H9 (cell line): Measurements from ENCODE around the gene C1QTNF3. TPM values are rescaled to one million over a fixed set of nuclear protein-coding genes. Genes with fewer than 3 reads are reported as not detected.

Experiments
- DNase-seq: peaks from one replicate; pipeline ENCODE4 v3.0.0-alpha.2; 2017
- H2AFZ ChIP-seq: one replicate; pipeline ENCODE4 v1.6.1; 2013; ENCODE audit warnings: mild to moderate bottlenecking, low read length, control low read depth, moderate library complexity
- H2AK5ac ChIP-seq: 2 replicates; pipeline ENCODE4 v1.6.1; 2013; ENCODE audit warnings: low read length, control low read depth, mixed read lengths; ENCODE audit not compliant: insufficient read length
- H2BK120ac ChIP-seq: one replicate; pipeline ENCODE4 v1.6.1; 2013; ENCODE audit warnings: low read depth, mild to moderate bottlenecking, low read length, control low read depth, inconsistent platforms; ENCODE audit not compliant: poor library complexity, severe bottlenecking
- H2BK12ac ChIP-seq: 2 replicates; pipeline ENCODE4 v1.6.1; 2013; ENCODE audit warnings: low read length, control low read depth, mixed read lengths, low read depth; ENCODE audit not compliant: insufficient read length
- H2BK15ac ChIP-seq: 2 replicates; pipeline ENCODE4 v1.6.1; 2013; ENCODE audit warnings: low read depth, low read length, control low read depth
- H2BK20ac ChIP-seq: one replicate; pipeline ENCODE4 v1.6.1; 2013; ENCODE audit warnings: low read depth, mild to moderate bottlenecking, low read length, control low read depth, inconsistent platforms; ENCODE audit not compliant: poor library complexity, severe bottlenecking
- H2BK5ac ChIP-seq: 2 replicates; pipeline ENCODE4 v1.6.1; 2013; ENCODE audit warnings: low read length, control low read depth, mixed read lengths; ENCODE audit not compliant: insufficient read length
- H3K14ac ChIP-seq: 2 replicates; pipeline ENCODE4 v1.6.1; 2013; ENCODE audit warnings: low read length, control low read depth; ENCODE audit not compliant: insufficient read depth
- H3K18ac ChIP-seq: 2 replicates; pipeline ENCODE4 v1.6.1; 2013; ENCODE audit warnings: low read depth, mild to moderate bottlenecking, mixed read lengths, low read length, control low read depth; ENCODE audit not compliant: insufficient read length
- H3K23ac ChIP-seq: 2 replicates; pipeline ENCODE4 v1.6.1; 2013; ENCODE audit warnings: low read length, control low read depth, mixed read lengths, low read depth; ENCODE audit not compliant: insufficient read length
- H3K23me2 ChIP-seq: 2 replicates; pipeline ENCODE4 v1.6.1; 2013; ENCODE audit warnings: low read depth, mild to moderate bottlenecking, mixed read lengths, low read length, control low read depth; ENCODE audit not compliant: insufficient read length, poor library complexity, severe bottlenecking
- H3K27ac ChIP-seq: 2 replicates; pipeline ENCODE4 v1.5.1; 2013; ENCODE audit warnings: low read length, control low read depth, mixed read lengths, low read depth; ENCODE audit not compliant: insufficient read length
- H3K27me3 ChIP-seq: 2 replicates; pipeline ENCODE4 v1.6.1; 2013; ENCODE audit warnings: low read length, control low read depth, inconsistent platforms; ENCODE audit not compliant: insufficient read depth
- H3K4ac ChIP-seq: 2 replicates; pipeline ENCODE4 v1.6.1; 2013; ENCODE audit warnings: low read depth, mild to moderate bottlenecking, control low read depth, inconsistent platforms, low read length, moderate library complexity
- H3K4me1 ChIP-seq: 2 replicates; pipeline ENCODE4 v1.6.1; 2013; ENCODE audit warnings: low read length, control low read depth, inconsistent platforms; ENCODE audit not compliant: insufficient read depth
- H3K4me2 ChIP-seq: 2 replicates; pipeline ENCODE4 v1.6.1; 2013; ENCODE audit warnings: low read length, control low read depth, mixed read lengths; ENCODE audit not compliant: insufficient read length, insufficient read depth
- H3K56ac ChIP-seq: 2 replicates; pipeline ENCODE4 v1.6.1; 2013; ENCODE audit warnings: low read depth, mild to moderate bottlenecking, mixed read lengths, low read length, control low read depth; ENCODE audit not compliant: insufficient read length
- H3K79me1 ChIP-seq: 2 replicates; pipeline ENCODE4 v1.6.1; 2013; ENCODE audit warnings: low read depth, mild to moderate bottlenecking, moderate library complexity, low read length, control low read depth, inconsistent platforms; ENCODE audit not compliant: insufficient read depth, poor library complexity, severe bottlenecking
- H3K79me2 ChIP-seq: 2 replicates; pipeline ENCODE4 v1.6.1; 2013; ENCODE audit warnings: low read length, control low read depth, inconsistent platforms; ENCODE audit not compliant: insufficient read depth
- H3K9ac ChIP-seq: 2 replicates; pipeline ENCODE4 v1.6.1; 2013; ENCODE audit warnings: low read length, control low read depth, mixed read lengths; ENCODE audit not compliant: insufficient read length; ENCODE audit errors: extremely low read depth
- H3K9me3 ChIP-seq: one replicate; pipeline ENCODE4 v1.6.1; 2013; ENCODE audit warnings: low read depth, low read length, inconsistent platforms; ENCODE audit not compliant: control insufficient read depth
- H3T11ph ChIP-seq: one replicate; pipeline ENCODE4 v1.6.1; 2013; ENCODE audit warnings: mild to moderate bottlenecking, low read length, control low read depth, inconsistent platforms
- H4K20me1 ChIP-seq: one replicate; pipeline ENCODE4 v1.6.1; 2013; ENCODE audit not compliant: control insufficient read depth, insufficient read length, insufficient read depth
- H4K5ac ChIP-seq: 2 replicates; pipeline ENCODE4 v1.6.1; 2013; ENCODE audit warnings: low read depth, mild to moderate bottlenecking, mixed read lengths, low read length, control low read depth; ENCODE audit not compliant: insufficient read length
- H4K8ac ChIP-seq: replicated peaks from 2 replicates; pipeline ENCODE4 v1.6.1; 2013; ENCODE audit warnings: low read length, control low read depth, mixed read lengths, low read depth; ENCODE audit not compliant: insufficient read length
- H4K91ac ChIP-seq: 2 replicates; pipeline ENCODE4 v1.6.1; 2013; ENCODE audit warnings: low read depth, mild to moderate bottlenecking, moderate library complexity, mixed read lengths, low read length, control low read depth; ENCODE audit not compliant: insufficient read length
- H3K27ac Mint-ChIP-seq, 3 experiments: 2 replicates in 2 of 3; 3 replicates in 1 of 3; pipeline ENCODE4 v1.8.0; 2020 to 2021; ENCODE audit warnings: mixed read lengths in 3 of 3, mild to moderate bottlenecking in 1 of 3, moderate library complexity in 1 of 3
- H3K27me3 Mint-ChIP-seq: 2 replicates; pipeline ENCODE4 v1.8.0; 2021; ENCODE audit warnings: low read depth, mild to moderate bottlenecking, moderate library complexity, mixed read lengths
- H3K36me3 Mint-ChIP-seq, 3 experiments: 2 replicates in 2 of 3; 3 replicates in 1 of 3; pipeline ENCODE4 v1.8.0; 2020 to 2021; ENCODE audit warnings: low read depth in 3 of 3, mixed read lengths in 3 of 3; ENCODE audit not compliant: insufficient read depth in 1 of 3
- H3K4me1 Mint-ChIP-seq, 2 experiments: 2 replicates each; pipeline ENCODE4 v1.8.0; 2020; ENCODE audit warnings: mixed read lengths in 2 of 2
- H3K4me3 Mint-ChIP-seq, 2 experiments: 2 replicates in 1 of 2; 3 replicates in 1 of 2; pipeline ENCODE4 v1.8.0; 2020 to 2021; ENCODE audit warnings: mild to moderate bottlenecking in 2 of 2, mixed read lengths in 2 of 2, moderate library complexity in 1 of 2
- H3K9me3 Mint-ChIP-seq, 2 experiments: 2 replicates in 1 of 2; 3 replicates in 1 of 2; pipeline ENCODE4 v1.8.0; 2020; ENCODE audit warnings: mild to moderate bottlenecking in 2 of 2, mixed read lengths in 2 of 2, moderate library complexity in 1 of 2
- WGBS: extraction: QIAGEN DNeasy Blood & Tissue Kit; methylation state at CpG from one replicate; pipeline ENCODE4 v1.1.7; 2013; ENCODE audit warnings: missing lambda C conversion rate, low lambda C conversion rate, mixed read lengths; ENCODE audit not compliant: insufficient read length; ENCODE audit errors: extremely low coverage; 5-methylcytosine and 5-hydroxymethylcytosine counted together
- total RNA-seq: library from RNA; stranded (reverse); gene quantifications from 2 replicates; pipeline ENCODE4 v1.2.1, GENCODE V29; 2021
- TF ChIP-seq, protein P1 (sequence below): fragments of 200-600 bp; sonication (generic); conservative IDR thresholded peaks from 3 replicates; pipeline ENCODE4 v1.8.0; 2021; ENCODE audit warnings: antibody characterized with exemption, mild to moderate bottlenecking

C1QTNF3 gene
- total RNA-seq, 1 experiment from 2014 or later = 1.1 TPM

DNA sequence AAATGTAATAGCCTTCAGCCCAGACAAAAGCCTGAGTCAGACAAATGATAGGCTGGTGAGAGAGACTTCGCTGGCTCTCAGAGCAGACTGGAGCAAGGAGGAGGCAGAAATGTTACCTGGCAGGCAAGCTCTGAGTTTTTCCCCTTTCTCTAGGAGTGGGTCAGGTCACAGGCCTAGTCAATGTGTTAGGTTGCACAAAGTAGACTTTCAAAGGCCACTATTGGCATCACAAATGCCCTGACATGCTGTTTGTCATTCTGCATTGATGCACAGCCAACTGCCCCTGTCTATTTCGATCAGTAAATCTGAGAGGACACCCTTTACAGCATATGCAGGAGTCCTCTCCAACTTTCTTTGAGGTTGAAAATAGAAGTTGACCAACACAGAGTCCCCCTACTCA is 15.5 kb upstream of the C1QTNF3 start:
- no CpG with 5 or more reads among the region's 2 CpGs for whole genome bisulfite sequencing

More for the DNA sequence above, 15.5 kb upstream of the C1QTNF3 start:
- Histone ChIP-seq H2BK15ac (no peak overlapping the region), H3K4ac (no peak overlapping the region), H2AFZ (no peak overlapping the region), H3K27ac (no peak overlapping the region), H3K23me2 (no peaks in the 10 kb centered on the region), H3K9ac (no peak overlapping the region), H3K79me2 (no peaks in the 10 kb centered on the region), H2AK5ac (no peak overlapping the region), H4K5ac (no peak overlapping the region), H3T11ph (no peak overlapping the region), H3K4me1 (no peaks in the 10 kb centered on the region), H2BK5ac (no peak overlapping the region), H3K79me1 (no peaks in the 10 kb centered on the region), H4K8ac (no peak overlapping the region), H3K9me3 (no peaks in the 10 kb centered on the region), H3K56ac (no peak overlapping the region), H2BK120ac (no peak overlapping the region), H3K14ac (no peak overlapping the region), H4K20me1 (no peaks in the 10 kb centered on the region), H2BK20ac (no peak overlapping the region), H4K91ac (no peak overlapping the region), H3K23ac (no peak overlapping the region), H3K4me2 (no peak overlapping the region), H3K27me3 (no peaks in the 10 kb centered on the region), H2BK12ac (no peak overlapping the region), H3K18ac (no peak overlapping the region)
- Mint-ChIP-seq H3K4me1 (no peaks in the 10 kb centered on the region), H3K36me3 (peaks cover 18 to 31% (median 25%) of the 10 kb centered on the region in 3 experiments), H3K27me3 (no peaks in the 10 kb centered on the region), H3K4me3 (no peak overlapping the region), H3K9me3 (peaks cover 8 to 17% of the 10 kb centered on the region in 2 experiments), H3K27ac (no peak overlapping the region; a peak in 1 of 7 replicates)
- no peak for DNase-seq
- TF ChIP-seq, protein P1, sequence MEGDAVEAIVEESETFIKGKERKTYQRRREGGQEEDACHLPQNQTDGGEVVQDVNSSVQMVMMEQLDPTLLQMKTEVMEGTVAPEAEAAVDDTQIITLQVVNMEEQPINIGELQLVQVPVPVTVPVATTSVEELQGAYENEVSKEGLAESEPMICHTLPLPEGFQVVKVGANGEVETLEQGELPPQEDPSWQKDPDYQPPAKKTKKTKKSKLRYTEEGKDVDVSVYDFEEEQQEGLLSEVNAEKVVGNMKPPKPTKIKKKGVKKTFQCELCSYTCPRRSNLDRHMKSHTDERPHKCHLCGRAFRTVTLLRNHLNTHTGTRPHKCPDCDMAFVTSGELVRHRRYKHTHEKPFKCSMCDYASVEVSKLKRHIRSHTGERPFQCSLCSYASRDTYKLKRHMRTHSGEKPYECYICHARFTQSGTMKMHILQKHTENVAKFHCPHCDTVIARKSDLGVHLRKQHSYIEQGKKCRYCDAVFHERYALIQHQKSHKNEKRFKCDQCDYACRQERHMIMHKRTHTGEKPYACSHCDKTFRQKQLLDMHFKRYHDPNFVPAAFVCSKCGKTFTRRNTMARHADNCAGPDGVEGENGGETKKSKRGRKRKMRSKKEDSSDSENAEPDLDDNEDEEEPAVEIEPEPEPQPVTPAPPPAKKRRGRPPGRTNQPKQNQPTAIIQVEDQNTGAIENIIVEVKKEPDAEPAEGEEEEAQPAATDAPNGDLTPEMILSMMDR = no peak
